C4-2B (cell line): Measurements from ENCODE around the gene GABRG3.

Experiments
- H3K27ac ChIP-seq: fragments of 450-650 bp; 2 replicates; pipeline ENCODE4 v1.5.1; 2017
- CTCF ChIP-seq: fragments of 450-650 bp; conservative IDR thresholded peaks from 2 replicates; pipeline ENCODE4 v1.5.1; 2017; ENCODE audit warnings: mild to moderate bottlenecking
- ZFX ChIP-seq: fragments of 450-650 bp; IDR thresholded peaks from 2 replicates; pipeline ENCODE4 v1.6.1; 2017

GABRG3 gene

GRCh38 chr15:27317736-27318135 lies 346.8 kb downstream of the GABRG3 start:
- TF ChIP-seq ZFX: no peak
- no peak for TF ChIP-seq CTCF

GRCh38 chr15:27323801-27324200 lies 352.8 kb downstream of the GABRG3 start:
- H3K27ac ChIP-seq: no peak overlapping the region
- TF ChIP-seq ZFX (no peak), CTCF (no peak)

More at GRCh38 chr15:27317736-27318135, 346.8 kb downstream of the GABRG3 start:
- no peak overlapping the region for H3K27ac ChIP-seq

- TF ChIP-seq ZFX (no peak), CTCF (no peak)
Measured at GRCh38 chr15:27324886-27325615, 354.1 kb downstream of the GABRG3 start.

GRCh38 chr15:27327467-27328025 lies 356.6 kb downstream of the GABRG3 start:
- TF ChIP-seq CTCF: no peak
- no peak for TF ChIP-seq ZFX

More at GRCh38 chr15:27324886-27325615, 354.1 kb downstream of the GABRG3 start:
- H3K27ac ChIP-seq: no peak overlapping the region

GRCh38 chr15:27328186-27328585 lies 357.2 kb downstream of the GABRG3 start:
- H3K27ac ChIP-seq: no peak overlapping the region
- TF ChIP-seq CTCF (no peak), ZFX (no peak)

More at GRCh38 chr15:27327467-27328025, 356.6 kb downstream of the GABRG3 start:
- H3K27ac ChIP-seq: no peak overlapping the region

- TF ChIP-seq CTCF (no peak), ZFX (no peak)
- H3K27ac ChIP-seq: no peak overlapping the region
Measured at GRCh38 chr15:27328608-27329007, 357.6 kb downstream of the GABRG3 start.

GRCh38 chr15:27330326-27330725 lies 359.3 kb downstream of the GABRG3 start:
- no peak overlapping the region for H3K27ac ChIP-seq
- TF ChIP-seq ZFX (no peak), CTCF (no peak)
